CD4-positive, alpha-beta memory T cell (primary cell): Measurements from ENCODE around the gene SEC31A. TPM values are rescaled to one million over a fixed set of nuclear protein-coding genes. Genes with fewer than 3 reads are reported as not detected.
"Not testable (repeated sequence)": the region's sequence is repeated elsewhere in the genome, so short reads cannot be mapped to it uniquely, and the experiment has no call there.

ENCODE experiments used
- CTCF ChIA-PET: fragments of 350-600 bp; sonication (Branson Sonifier 250); formaldehyde crosslinking; loops from one replicate; lab custom pipeline; 2021; ENCODE audit warnings: inconsistent platforms; ENCODE audit not compliant: partially characterized antibody; lab: Charles Lee
- POLR2A ChIA-PET: fragments of 350-600 bp; sonication (Branson Sonifier 250); formaldehyde crosslinking; loops from one replicate; lab custom pipeline; 2021; ENCODE audit not compliant: partially characterized antibody; lab: Charles Lee
- DNase-seq, 5 donors: peaks; one replicate each; pipeline versions ENCODE4 v3.0.0 to v3.0.0-alpha.2; 2020 to 2022; ENCODE audit warnings: mixed read lengths in 1 of 5
- H3K27ac ChIP-seq: one replicate; pipeline ENCODE4 v1.7.0; 2013; ENCODE audit warnings: low read depth, low read length
- H3K27me3 ChIP-seq: 2 replicates; pipeline ENCODE4 v1.7.0; 2013; ENCODE audit warnings: mild to moderate bottlenecking, low read length, moderate library complexity; ENCODE audit not compliant: insufficient read depth
- H3K36me3 ChIP-seq: 2 replicates; pipeline ENCODE4 v1.7.0; 2013; ENCODE audit warnings: mild to moderate bottlenecking, low read length, moderate library complexity; ENCODE audit not compliant: insufficient read depth
- H3K4me1 ChIP-seq: 2 replicates; pipeline ENCODE4 v1.7.0; 2013; ENCODE audit warnings: mild to moderate bottlenecking, low read length, moderate library complexity; ENCODE audit not compliant: insufficient read depth
- H3K4me3 ChIP-seq, 2 donors: one replicate each; pipeline ENCODE4 v1.7.0; 2013; ENCODE audit warnings: low read length in 2 of 2, mild to moderate bottlenecking in 1 of 2
- H3K9me3 ChIP-seq, 2 donors: one replicate each; pipeline ENCODE4 v1.7.0; 2013; ENCODE audit warnings: low read length in 2 of 2, control low read depth in 1 of 2; ENCODE audit not compliant: control insufficient read depth in 1 of 2
- H3K27ac Mint-ChIP-seq, 7 donors: one replicate each; pipeline ENCODE4 v1.8.0; 2020 to 2021; ENCODE audit warnings: mixed read lengths in 7 of 7, mild to moderate bottlenecking in 6 of 7, inconsistent platforms in 3 of 7, moderate library complexity in 3 of 7
- H3K27me3 Mint-ChIP-seq, 2 donors: one replicate each; pipeline ENCODE4 v1.8.0; 2020 to 2021; ENCODE audit warnings: mixed read lengths in 2 of 2
- H3K36me3 Mint-ChIP-seq, 2 donors: one replicate each; pipeline ENCODE4 v1.8.0; 2020 to 2021; ENCODE audit warnings: mixed read lengths in 2 of 2, inconsistent platforms in 1 of 2, mild to moderate bottlenecking in 1 of 2
- H3K4me1 Mint-ChIP-seq, 4 donors: one replicate each; pipeline ENCODE4 v1.8.0; 2020 to 2021; ENCODE audit warnings: mixed read lengths in 4 of 4, mild to moderate bottlenecking in 1 of 4
- H3K4me3 Mint-ChIP-seq, 8 donors: one replicate each; pipeline ENCODE4 v1.8.0; 2020 to 2021; ENCODE audit warnings: mixed read lengths in 8 of 8, mild to moderate bottlenecking in 7 of 8, moderate library complexity in 6 of 8, inconsistent platforms in 3 of 8
- H3K9me3 Mint-ChIP-seq, 8 donors: one replicate each; pipeline ENCODE4 v1.8.0; 2020 to 2021; ENCODE audit warnings: mixed read lengths in 8 of 8, mild to moderate bottlenecking in 5 of 8, inconsistent platforms in 3 of 8, moderate library complexity in 1 of 8
- intact Hi-C: fragments of 100-400 bp; cut with micrococcal nuclease; formaldehyde crosslinking; loops from one replicate; pipeline ENCODE4 v1.15.1; 2023
- polyA plus RNA-seq, 2 donors: library from polyadenylated mRNA; unstranded; fragments of 300-500 nt; fragmentation: Illumina TruSeq; gene quantifications; one replicate each; pipeline ENCODE4 v1.2.3, GENCODE V29; 2021
- total RNA-seq, 2 experiments: library from RNA; stranded (reverse); gene quantifications; one replicate each; pipeline ENCODE4 v1.2.3, GENCODE V29; 2021

The SEC31A gene
- total and polyA plus RNA-seq, 4 experiments from 2014 or later = 138 to 175 (median 162) TPM

GRCh38 chr4:82851318-82851717, 39.6 kb downstream of the SEC31A start:
- Mint-ChIP-seq H3K27me3 (no peaks in the 10 kb centered on the region), H3K4me1 (peaks cover 0 to 3% (median under 1%) of the 10 kb centered on the region in 4 donors), H3K36me3 (peaks cover 63 to 72% of the 10 kb centered on the region in 2 donors), H3K4me3 (no peak overlapping the region), H3K27ac (peak overlapping the region in 3 of 7 donors; percentile 24 to 33 (median 25)), H3K9me3 (no peaks in the 10 kb centered on the region)
- DNase-seq = no peak
- Histone ChIP-seq H3K9me3 (no peaks in the 10 kb centered on the region), H3K4me1 (no peaks in the 10 kb centered on the region), H3K4me3 (no peak overlapping the region), H3K36me3 (peaks cover 52% of the 10 kb centered on the region), H3K27ac (no peak overlapping the region), H3K27me3 (no peaks in the 10 kb centered on the region)
- intact Hi-C loops = no loop called here
- CTCF ChIA-PET = interaction anchor here (1.4 to 3.2 kb wide), 7 partner anchors 9 to 185 kb away, joined by 3 to 29 read pairs (median 7); partner anchors contain the start of genes COPS4 and THAP9
- POLR2A ChIA-PET = interaction anchor here (1.1 kb wide), 1 partner anchor 9 kb away, joined by 4 read pairs; no protein-coding TSS in a partner anchor

GRCh38 chr4:82850684-82851083, 40.3 kb downstream of the SEC31A start:
- Histone ChIP-seq H3K4me3 (no peak overlapping the region), H3K9me3 (no peaks in the 10 kb centered on the region), H3K36me3 (peaks cover 52% of the 10 kb centered on the region), H3K27ac (no peak overlapping the region), H3K4me1 (no peaks in the 10 kb centered on the region), H3K27me3 (no peaks in the 10 kb centered on the region)
- peaks cover 61 to 72% of the 10 kb centered on the region in 2 donors for H3K36me3 Mint-ChIP-seq
- ChIA-PET POLR2A (interaction anchor here (1.1 kb wide), 1 partner anchor 9 kb away, joined by 4 read pairs; no protein-coding TSS in a partner anchor), CTCF (interaction anchor here (2.3 to 3.2 kb wide), 2 partner anchors 8 to 35 kb away, joined by 11 to 13 read pairs; no protein-coding TSS in a partner anchor)
- intact Hi-C loops = no loop called here
- H3K4me1 Mint-ChIP-seq = peaks cover 0 to 3% (median under 1%) of the 10 kb centered on the region in 4 donors
- H3K4me3 Mint-ChIP-seq = no peak overlapping the region
- peak overlapping the region in 2 of 7 donors; percentile 51 to 68 for H3K27ac Mint-ChIP-seq
- H3K9me3 Mint-ChIP-seq = no peaks in the 10 kb centered on the region
- no peak for DNase-seq
- no peaks in the 10 kb centered on the region for H3K27me3 Mint-ChIP-seq

- H3K27me3 Mint-ChIP-seq = no peaks in the 10 kb centered on the region
- peak overlapping the region in 2 of 7 donors; percentile 8 to 17 for H3K27ac Mint-ChIP-seq
- no peaks in the 10 kb centered on the region for H3K9me3 ChIP-seq
- no peak overlapping the region for H3K27ac ChIP-seq
- POLR2A ChIA-PET = no interaction called here
- peaks cover 48% of the 10 kb centered on the region for H3K36me3 ChIP-seq
- no peak for DNase-seq
- H3K4me3 ChIP-seq = no peak overlapping the region
- H3K27me3 ChIP-seq = no peaks in the 10 kb centered on the region
- H3K4me1 Mint-ChIP-seq = peaks cover 0 to 3% (median under 1%) of the 10 kb centered on the region in 4 donors
- H3K4me1 ChIP-seq = no peaks in the 10 kb centered on the region
- intact Hi-C loops = no loop called here
- H3K9me3 Mint-ChIP-seq = no peaks in the 10 kb centered on the region
- no peak overlapping the region for H3K4me3 Mint-ChIP-seq
- CTCF ChIA-PET = no interaction called here
- H3K36me3 Mint-ChIP-seq = peaks cover 64 to 76% of the 10 kb centered on the region in 2 donors
Measured at GRCh38 chr4:82848706-82849105, 42.2 kb downstream of the SEC31A start.

DNA sequence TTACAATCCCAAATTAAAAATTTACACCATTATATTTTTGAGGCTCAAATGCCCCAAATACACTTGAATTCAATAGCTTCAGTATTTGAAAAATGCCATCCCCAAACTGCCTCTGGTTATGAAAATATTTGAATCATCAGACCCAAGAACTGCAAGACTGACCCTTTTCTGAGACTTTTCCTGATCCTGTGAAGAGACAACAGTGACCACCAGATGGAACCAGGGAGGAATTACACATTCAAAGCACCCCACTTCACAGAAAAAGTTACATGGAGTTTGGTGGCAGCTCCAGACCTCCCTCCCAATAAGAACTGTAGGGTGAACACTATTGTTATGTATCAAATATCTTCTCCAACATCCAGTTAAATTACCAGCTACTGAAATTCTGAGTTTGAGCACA, 48.4 kb downstream of the SEC31A start:
- Mint-ChIP-seq H3K27ac (peak overlapping the region in 1 of 7 donors; percentile 19), H3K27me3 (no peaks in the 10 kb centered on the region), H3K9me3 (no peaks in the 10 kb centered on the region), H3K4me3 (no peak overlapping the region), H3K4me1 (peaks cover 0 to 2% (median under 1%) of the 10 kb centered on the region in 4 donors), H3K36me3 (peaks cover 52 to 76% of the 10 kb centered on the region in 2 donors)
- DNase-seq = no peak
- Histone ChIP-seq H3K4me3 (no peak overlapping the region), H3K4me1 (no peaks in the 10 kb centered on the region), H3K9me3 (no peaks in the 10 kb centered on the region), H3K27ac (no peak overlapping the region), H3K36me3 (peaks cover 21% of the 10 kb centered on the region), H3K27me3 (no peaks in the 10 kb centered on the region)
- POLR2A ChIA-PET = interaction anchor here (0.5 to 1.0 kb wide), 2 partner anchors 9 to 55 kb away, joined by 3 to 4 read pairs; no protein-coding TSS in a partner anchor
- CTCF ChIA-PET = interaction anchor here (1.3 to 2.4 kb wide), 3 partner anchors 9 to 57 kb away, joined by 3 to 13 read pairs (median 5); no protein-coding TSS in a partner anchor
- intact Hi-C loops = no loop called here

DNA sequence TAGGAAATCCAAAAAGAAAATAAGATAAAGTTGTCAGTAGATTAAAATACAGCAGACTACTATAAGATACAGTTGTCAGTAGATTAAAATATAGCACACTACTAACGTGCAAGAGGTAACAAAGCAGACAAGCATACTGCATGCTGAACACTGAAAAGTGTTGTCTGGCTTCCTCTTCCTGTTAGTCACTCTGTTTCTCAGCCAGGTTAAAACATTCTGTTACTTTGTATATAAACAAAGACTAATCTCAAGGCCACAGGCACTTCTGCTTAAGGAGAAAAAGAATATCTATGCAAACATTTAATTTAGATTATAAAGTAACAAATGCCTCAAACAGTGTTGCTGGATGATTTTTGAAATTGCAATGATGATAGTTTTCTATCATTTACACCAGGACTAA, 51.3 kb downstream of the SEC31A start:
- no peak overlapping the region for H3K27ac Mint-ChIP-seq
- intact Hi-C loops = no loop called here
- Histone ChIP-seq H3K27me3 (no peaks in the 10 kb centered on the region), H3K36me3 (peaks cover 21% of the 10 kb centered on the region), H3K4me3 (no peak overlapping the region), H3K4me1 (no peaks in the 10 kb centered on the region), H3K9me3 (no peaks in the 10 kb centered on the region), H3K27ac (no peak overlapping the region)
- H3K9me3 Mint-ChIP-seq = no peaks in the 10 kb centered on the region
- POLR2A ChIA-PET = no interaction called here
- CTCF ChIA-PET = no interaction called here
- no peaks in the 10 kb centered on the region for H3K27me3 Mint-ChIP-seq
- no peaks in the 10 kb centered on the region for H3K4me1 Mint-ChIP-seq
- H3K36me3 Mint-ChIP-seq = peaks cover 48 to 72% of the 10 kb centered on the region in 2 donors
- no peak for DNase-seq
- H3K4me3 Mint-ChIP-seq = no peak overlapping the region

DNA sequence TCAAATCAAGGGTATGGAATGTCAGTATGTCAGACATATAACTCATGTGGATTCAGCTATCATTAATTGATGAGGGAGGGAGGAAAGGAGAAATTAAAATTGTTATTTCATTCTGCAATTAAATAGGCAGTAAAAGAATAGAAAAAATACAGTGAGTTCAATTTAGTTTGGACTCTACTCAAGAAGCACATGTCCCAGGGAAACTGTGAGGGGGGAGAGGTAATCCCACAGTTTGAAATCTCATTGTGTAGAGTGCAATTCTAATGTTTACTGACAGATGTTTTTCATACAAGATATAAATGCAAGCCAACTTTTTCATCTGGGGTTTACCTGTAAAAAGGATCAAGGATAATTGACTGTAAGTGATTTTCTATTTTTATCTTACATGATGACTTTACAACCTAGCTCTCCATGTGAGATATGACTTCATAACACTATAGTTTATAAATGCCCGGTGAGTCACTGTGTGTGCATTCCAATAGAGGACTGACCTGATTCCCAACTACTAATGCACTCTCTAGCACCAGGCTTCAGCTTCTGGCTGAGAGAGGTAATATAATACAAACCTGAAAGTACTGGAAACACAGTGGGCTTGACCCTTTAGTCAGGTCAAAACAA, 57.1 kb downstream of the SEC31A start:
- Histone ChIP-seq H3K36me3 (peaks cover 18% of the 10 kb centered on the region), H3K27me3 (no peaks in the 10 kb centered on the region), H3K4me1 (no peaks in the 10 kb centered on the region), H3K27ac (no peak overlapping the region), H3K9me3 (no peaks in the 10 kb centered on the region), H3K4me3 (no peak overlapping the region)
- ChIA-PET POLR2A (no interaction called here), CTCF (no interaction called here)
- H3K27me3 Mint-ChIP-seq = no peaks in the 10 kb centered on the region
- no peak overlapping the region for H3K4me3 Mint-ChIP-seq
- no peak overlapping the region for H3K27ac Mint-ChIP-seq
- H3K9me3 Mint-ChIP-seq = peaks cover 0 to 2% (median 0%) of the 10 kb centered on the region in 8 donors
- intact Hi-C loops = no loop called here
- no peak for DNase-seq
- peaks cover 0 to 10% (median 0%) of the 10 kb centered on the region in 4 donors for H3K4me1 Mint-ChIP-seq
- peaks cover 53 to 68% of the 10 kb centered on the region in 2 donors for H3K36me3 Mint-ChIP-seq

- H3K9me3 Mint-ChIP-seq = not testable (repeated sequence)
Measured at GRCh38 chr4:82833060-82833459, 57.9 kb downstream of the SEC31A start.

More at GRCh38 chr4:82833060-82833459, 57.9 kb downstream of the SEC31A start:
- H3K4me1 ChIP-seq, H3K27ac ChIP-seq, H3K4me1 Mint-ChIP-seq, intact Hi-C loops, H3K27me3 Mint-ChIP-seq, H3K9me3 ChIP-seq, CTCF ChIA-PET, H3K4me3 ChIP-seq, H3K27ac Mint-ChIP-seq, H3K27me3 ChIP-seq, POLR2A ChIA-PET, DNase-seq, H3K4me3 Mint-ChIP-seq: not testable (repeated sequence)
- peaks cover 50 to 68% of the 10 kb centered on the region in 2 donors for H3K36me3 Mint-ChIP-seq
- H3K36me3 ChIP-seq = peaks cover 26% of the 10 kb centered on the region
